ENCODE results near the gene DRC3. TPM values are rescaled to one million over a fixed set of nuclear protein-coding genes. Genes with fewer than 3 reads are reported as not detected.

The DRC3 gene
- total and polyA plus RNA-seq, 4 donors = 0.61 to 1.5 (median 1.1) TPM

DNA sequence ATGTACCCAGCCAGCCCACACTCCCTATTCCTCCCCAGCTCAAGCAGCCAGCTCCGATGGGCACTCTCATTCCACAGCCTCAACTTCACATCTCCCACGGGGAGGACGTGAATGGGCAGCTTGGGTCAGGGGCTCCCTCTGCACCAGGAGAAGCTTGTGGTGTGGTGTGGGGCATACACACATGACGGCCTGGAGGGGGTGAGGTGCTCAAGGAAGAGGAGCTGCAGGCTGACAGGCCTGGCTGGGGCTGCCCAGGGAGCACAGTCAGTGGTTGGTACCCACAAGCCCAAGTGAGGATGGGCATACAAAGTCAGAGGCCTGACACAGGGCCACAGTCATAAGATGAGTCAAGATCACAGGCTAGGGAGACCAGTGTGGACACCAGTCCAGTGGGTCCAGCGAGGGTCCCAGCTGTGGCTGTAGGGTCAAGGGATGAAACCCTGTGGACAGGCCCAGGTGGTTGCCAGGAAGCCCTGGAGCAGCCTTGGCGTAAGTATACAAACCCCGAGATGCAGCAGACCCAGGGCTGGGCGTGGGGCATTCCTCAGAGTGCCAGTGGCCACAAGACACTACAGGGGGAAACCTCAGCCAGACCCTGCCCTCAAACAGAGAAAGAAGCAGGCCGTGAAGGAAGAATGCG, 4.4 kb downstream of the DRC3 start:
- Histone ChIP-seq H3K9ac (ENCODE audit: low read depth in 1 of 2, low read length in 2 of 2) (no peak overlapping the region), H3K36me3 (ENCODE audit: control insufficient read depth in 4 of 4, insufficient read depth in 3 of 4, low read depth in 1 of 4, low read length in 3 of 4) (no peaks in the 10 kb centered on the region), H3K9me3 (ENCODE audit: control insufficient read depth in 4 of 4, low read length in 3 of 4) (no peaks in the 10 kb centered on the region), H3K27me3 (ENCODE audit: control insufficient read depth in 4 of 4, insufficient read depth in 4 of 4, low read length in 3 of 4) (no peaks in the 10 kb centered on the region), H3K27ac (ENCODE audit: low read depth in 1 of 2, low read length in 2 of 2) (no peak overlapping the region), H3K4me1 (ENCODE audit: control insufficient read depth in 4 of 4, insufficient read depth in 4 of 4, low read length in 3 of 4) (peaks cover 0 to 6% (median 5%) of the 10 kb centered on the region in 4 donors), H3K4me3 (ENCODE audit: low read depth in 1 of 3, low read length in 3 of 3) (no peak overlapping the region)
- TF ChIP-seq CTCF (IDR thresholded peaks at IDR 0.05; ENCODE audit: low read depth, low read length, missing input control) (no peak), GABPA (IDR thresholded peaks at IDR 0.05 in 1 of 2, conservative IDR thresholded peaks at IDR 0.05 in 1 of 2) (no peak), ATF3 (IDR thresholded peaks at IDR 0.05) (no peak), YY1 (IDR thresholded peaks at IDR 0.05) (no peak), JUND (IDR thresholded peaks at IDR 0.05) (no peak), ZBTB33 (IDR thresholded peaks at IDR 0.05) (no peak), TAF1 (conservative IDR thresholded peaks at IDR 0.05) (no peak), RAD21 (IDR thresholded peaks at IDR 0.05) (no peak), RXRA (IDR thresholded peaks at IDR 0.05) (no peak), EGR1 (IDR thresholded peaks at IDR 0.05; ENCODE audit: low read depth in 2 of 2) (no peak), NR2F2 (IDR thresholded peaks at IDR 0.05) (no peak), HNF4A (conservative IDR thresholded peaks at IDR 0.05) (no peak), HNF4G (IDR thresholded peaks at IDR 0.05) (no peak), FOXA2 (IDR thresholded peaks at IDR 0.05) (no peak), SP1 (IDR thresholded peaks at IDR 0.05) (no peak), FOXA1 (IDR thresholded peaks at IDR 0.05) (no peak)
- TF ChIP-seq, protein P1, sequence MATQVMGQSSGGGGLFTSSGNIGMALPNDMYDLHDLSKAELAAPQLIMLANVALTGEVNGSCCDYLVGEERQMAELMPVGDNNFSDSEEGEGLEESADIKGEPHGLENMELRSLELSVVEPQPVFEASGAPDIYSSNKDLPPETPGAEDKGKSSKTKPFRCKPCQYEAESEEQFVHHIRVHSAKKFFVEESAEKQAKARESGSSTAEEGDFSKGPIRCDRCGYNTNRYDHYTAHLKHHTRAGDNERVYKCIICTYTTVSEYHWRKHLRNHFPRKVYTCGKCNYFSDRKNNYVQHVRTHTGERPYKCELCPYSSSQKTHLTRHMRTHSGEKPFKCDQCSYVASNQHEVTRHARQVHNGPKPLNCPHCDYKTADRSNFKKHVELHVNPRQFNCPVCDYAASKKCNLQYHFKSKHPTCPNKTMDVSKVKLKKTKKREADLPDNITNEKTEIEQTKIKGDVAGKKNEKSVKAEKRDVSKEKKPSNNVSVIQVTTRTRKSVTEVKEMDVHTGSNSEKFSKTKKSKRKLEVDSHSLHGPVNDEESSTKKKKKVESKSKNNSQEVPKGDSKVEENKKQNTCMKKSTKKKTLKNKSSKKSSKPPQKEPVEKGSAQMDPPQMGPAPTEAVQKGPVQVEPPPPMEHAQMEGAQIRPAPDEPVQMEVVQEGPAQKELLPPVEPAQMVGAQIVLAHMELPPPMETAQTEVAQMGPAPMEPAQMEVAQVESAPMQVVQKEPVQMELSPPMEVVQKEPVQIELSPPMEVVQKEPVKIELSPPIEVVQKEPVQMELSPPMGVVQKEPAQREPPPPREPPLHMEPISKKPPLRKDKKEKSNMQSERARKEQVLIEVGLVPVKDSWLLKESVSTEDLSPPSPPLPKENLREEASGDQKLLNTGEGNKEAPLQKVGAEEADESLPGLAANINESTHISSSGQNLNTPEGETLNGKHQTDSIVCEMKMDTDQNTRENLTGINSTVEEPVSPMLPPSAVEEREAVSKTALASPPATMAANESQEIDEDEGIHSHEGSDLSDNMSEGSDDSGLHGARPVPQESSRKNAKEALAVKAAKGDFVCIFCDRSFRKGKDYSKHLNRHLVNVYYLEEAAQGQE (IDR thresholded peaks at IDR 0.05) = no peak
- TF ChIP-seq, protein P2, sequence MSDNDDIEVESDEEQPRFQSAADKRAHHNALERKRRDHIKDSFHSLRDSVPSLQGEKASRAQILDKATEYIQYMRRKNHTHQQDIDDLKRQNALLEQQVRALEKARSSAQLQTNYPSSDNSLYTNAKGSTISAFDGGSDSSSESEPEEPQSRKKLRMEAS (IDR thresholded peaks at IDR 0.05) = no peak
- no peak for DNase-seq (ENCODE audit: low spot score)
- 87% methylated on average over 10 of the region's 10 CpGs for WGBS
